Adrenal gland (tissue), 5 donors: ENCODE results near the gene SHROOM2.

ENCODE experiments used
- CTCF ChIP-seq, 6 experiments: fragments of 450-650 bp in 4 of 6; fragments of 200-600 bp in 2 of 6; sonication (generic) in 1 of 6; IDR thresholded peaks; 1 replicate in 5 of 6; 2 replicates in 1 of 6; pipeline versions ENCODE4 v1.5.1 to v1.8.0; 2016 to 2021; ENCODE audit warnings: antibody characterized with exemption in 6 of 6, mild to moderate bottlenecking in 2 of 6, moderate library complexity in 1 of 6
- POLR2A ChIP-seq, 2 donors: fragments of 450-650 bp; IDR thresholded peaks; one replicate each; pipeline ENCODE4 v1.6.1; 2017; ENCODE audit warnings: antibody characterized with exemption in 2 of 2, mild to moderate bottlenecking in 2 of 2, moderate library complexity in 1 of 2
- donor health status: DM: no; HTN: no; CAD: no.

GRCh38 chrX:9895225-9895912, 109.1 kb downstream of the SHROOM2 start:
- TF ChIP-seq CTCF (IDR thresholded peaks at IDR 0.05) (no peak), POLR2A (IDR thresholded peaks at IDR 0.05) (no peak)
